ENCODE data around the gene MPZL1.

The MPZL1 gene

DNA sequence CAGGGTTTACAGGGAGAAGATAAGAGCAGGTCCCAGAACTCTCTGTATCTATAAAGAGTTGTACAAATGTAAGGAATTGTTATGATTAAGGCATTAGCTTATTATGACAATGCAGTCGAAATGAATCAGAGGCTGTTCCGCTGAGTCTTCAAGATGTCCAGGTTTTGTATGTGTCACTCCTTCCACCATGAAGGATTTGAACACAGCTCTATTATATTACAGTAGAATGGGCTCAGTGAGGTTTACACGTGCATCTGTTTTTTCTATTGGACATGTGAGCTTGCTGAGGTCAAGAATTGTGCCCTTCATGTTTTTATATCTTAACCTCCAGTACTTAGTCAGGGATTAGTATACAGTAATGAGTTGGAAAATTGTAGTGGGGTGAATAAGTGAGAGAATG is 86.3 kb downstream of the MPZL1 start:
- H3K4me3 ChIP-seq, result no peak overlapping the region
- TF ChIP-seq, protein P1, sequence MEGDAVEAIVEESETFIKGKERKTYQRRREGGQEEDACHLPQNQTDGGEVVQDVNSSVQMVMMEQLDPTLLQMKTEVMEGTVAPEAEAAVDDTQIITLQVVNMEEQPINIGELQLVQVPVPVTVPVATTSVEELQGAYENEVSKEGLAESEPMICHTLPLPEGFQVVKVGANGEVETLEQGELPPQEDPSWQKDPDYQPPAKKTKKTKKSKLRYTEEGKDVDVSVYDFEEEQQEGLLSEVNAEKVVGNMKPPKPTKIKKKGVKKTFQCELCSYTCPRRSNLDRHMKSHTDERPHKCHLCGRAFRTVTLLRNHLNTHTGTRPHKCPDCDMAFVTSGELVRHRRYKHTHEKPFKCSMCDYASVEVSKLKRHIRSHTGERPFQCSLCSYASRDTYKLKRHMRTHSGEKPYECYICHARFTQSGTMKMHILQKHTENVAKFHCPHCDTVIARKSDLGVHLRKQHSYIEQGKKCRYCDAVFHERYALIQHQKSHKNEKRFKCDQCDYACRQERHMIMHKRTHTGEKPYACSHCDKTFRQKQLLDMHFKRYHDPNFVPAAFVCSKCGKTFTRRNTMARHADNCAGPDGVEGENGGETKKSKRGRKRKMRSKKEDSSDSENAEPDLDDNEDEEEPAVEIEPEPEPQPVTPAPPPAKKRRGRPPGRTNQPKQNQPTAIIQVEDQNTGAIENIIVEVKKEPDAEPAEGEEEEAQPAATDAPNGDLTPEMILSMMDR (IDR thresholded peaks at IDR 0.05), result no peak
- H3K27ac ChIP-seq, result no peak overlapping the region
- DNase-seq (ENCODE audit: low spot score), result no peak

DNA sequence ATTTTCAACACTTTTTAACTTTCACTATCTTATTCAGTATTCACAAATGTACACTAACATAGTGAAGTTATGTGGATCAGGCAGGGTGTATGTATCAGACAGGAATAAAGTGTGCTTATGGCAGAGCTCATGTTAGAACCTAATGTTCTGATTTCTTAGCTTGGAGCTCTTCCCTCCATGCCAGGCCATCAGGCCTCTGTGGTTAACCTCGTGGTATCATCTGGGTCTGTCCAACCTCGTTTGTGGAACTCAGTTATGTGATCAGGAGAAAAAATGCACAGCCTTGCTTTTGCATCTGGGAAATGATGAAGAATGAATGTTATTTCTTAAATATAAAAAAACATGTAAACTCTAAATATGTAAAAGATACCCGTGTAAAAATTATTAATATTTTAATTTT is 86.9 kb downstream of the MPZL1 start:
- no peak for DNase-seq (ENCODE audit: low spot score)
- H3K27ac ChIP-seq, result no peak overlapping the region
- TF ChIP-seq, protein P1 (IDR thresholded peaks at IDR 0.05), result no peak
- H3K4me3 ChIP-seq, result no peak overlapping the region

DNA sequence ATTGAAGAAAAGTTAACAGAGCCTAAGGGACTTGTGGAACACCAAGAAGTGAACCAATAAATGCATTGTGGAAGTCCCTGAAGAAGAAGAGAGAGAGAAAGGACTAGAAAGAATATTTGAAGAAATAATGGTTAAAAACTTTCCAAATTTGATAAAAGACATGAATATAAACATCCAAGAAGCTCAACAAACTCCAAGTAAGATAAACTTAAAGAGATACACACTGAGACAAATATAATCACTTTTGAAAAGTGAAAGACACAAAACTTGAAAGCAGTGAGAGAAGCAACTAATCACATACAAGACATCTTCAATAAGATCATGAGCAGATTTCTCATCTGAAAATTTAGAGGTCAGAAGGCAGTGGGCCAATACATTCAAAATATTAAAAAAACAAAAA is 91.2 kb downstream of the MPZL1 start:
- DNase-seq (ENCODE audit: low spot score), result no peak
- no peak overlapping the region for H3K27ac ChIP-seq
- TF ChIP-seq, protein P1 (IDR thresholded peaks at IDR 0.05), result no peak
- H3K4me3 ChIP-seq, result no peak overlapping the region

DNA sequence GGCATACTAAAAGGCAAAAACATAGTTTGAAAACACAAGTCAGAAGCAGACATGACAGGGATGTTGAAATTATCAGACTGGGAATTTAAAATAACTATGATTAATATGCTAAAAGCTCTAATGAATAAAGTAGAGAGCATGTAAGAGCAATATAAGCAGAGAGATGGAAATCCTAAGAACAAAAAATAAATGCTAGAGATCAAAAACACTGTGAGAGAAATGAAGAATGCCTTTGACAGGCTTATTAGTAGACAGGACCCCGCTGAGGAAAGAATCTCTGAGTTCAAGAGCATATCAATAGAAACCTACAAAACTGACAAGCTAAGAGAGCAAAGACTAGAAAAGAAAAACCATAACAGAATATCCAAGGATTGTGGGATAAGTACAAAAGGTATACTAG is 93.9 kb downstream of the MPZL1 start:
- H3K27ac ChIP-seq, result no peak overlapping the region
- TF ChIP-seq, protein P1 (IDR thresholded peaks at IDR 0.05), result no peak
- no peak for DNase-seq (ENCODE audit: low spot score)
- H3K4me3 ChIP-seq, result no peak overlapping the region

DNA sequence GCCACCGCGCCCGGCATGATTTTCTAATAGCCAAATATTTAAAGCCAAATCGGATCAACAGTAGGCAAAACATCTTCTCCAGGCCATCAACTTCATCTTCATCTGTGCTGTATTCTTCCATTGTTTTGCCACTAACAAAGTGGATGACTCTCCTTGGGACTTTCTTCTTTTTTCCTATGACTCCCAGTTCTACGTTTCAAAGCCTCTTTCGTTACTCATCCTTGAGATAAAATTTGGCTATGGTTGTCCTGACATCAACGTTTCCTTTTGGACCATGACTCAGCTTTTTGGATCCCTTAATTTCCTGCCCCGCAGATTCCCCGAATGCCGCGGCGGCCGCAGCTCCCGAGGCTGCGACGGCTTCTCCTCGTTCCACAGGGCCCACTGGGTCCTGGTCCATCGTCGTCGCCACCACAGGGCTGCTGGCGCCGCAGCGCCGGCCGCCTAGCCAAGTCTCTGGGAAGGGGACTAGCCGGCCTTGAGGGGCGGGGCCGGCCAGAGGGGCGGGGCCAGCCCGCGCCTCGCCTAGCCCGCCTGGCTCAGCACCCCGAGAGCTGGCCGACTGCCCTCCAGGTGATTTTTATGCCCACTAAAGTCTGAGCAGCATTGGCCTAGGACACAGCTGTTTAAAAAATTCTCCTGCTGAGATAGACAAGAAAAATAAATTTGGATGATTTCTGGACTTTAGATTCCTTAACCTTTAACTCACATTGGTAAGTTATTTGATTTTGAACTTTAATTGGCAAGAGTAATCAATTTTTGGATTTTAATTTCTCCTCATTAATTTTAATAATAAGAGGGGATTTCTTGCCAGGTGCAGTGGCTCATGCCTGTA is 98.3 kb downstream of the MPZL1 start:
- peak overlapping the region; percentile 47 to 80 for H3K27ac ChIP-seq
- peak; percentile 91 for DNase-seq (ENCODE audit: low spot score)
- TF ChIP-seq, protein P1 (IDR thresholded peaks at IDR 0.05), result no peak
- H3K4me3 ChIP-seq, result peak overlapping the region; percentile 64

DNA sequence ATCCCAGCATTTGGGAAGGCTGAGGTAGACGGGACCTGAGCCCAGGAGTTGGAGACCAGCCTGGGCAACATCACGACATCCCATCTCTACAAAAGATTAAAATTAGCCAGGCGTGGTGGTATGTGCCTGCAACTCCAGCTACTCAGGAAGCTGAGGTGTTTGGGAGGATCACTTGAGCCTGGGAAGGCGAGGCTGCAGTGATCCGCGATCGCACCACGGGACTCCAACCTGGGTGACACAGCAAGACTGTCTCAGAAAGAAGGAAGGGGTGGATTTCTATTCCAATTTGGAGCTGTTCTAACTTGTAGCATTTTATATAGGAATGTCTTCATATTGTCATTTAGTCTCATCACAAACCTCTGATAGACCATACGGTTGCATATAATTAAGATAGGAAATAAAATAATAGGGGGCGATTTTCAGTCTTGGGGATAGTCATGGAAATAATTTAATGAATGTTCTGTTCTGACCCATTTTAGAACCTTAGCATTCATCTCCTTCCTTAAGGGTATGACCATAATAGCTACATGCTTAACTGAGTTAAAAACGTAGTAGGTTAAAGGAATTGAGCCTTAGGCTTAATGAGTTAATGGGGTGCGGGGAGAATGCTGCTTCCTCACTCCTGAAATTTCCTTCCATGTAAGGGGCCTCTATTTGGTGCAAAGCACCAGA is 99.0 kb downstream of the MPZL1 start:
- no peak for DNase-seq (ENCODE audit: low spot score)
- no peak overlapping the region for H3K4me3 ChIP-seq
- TF ChIP-seq, protein P1 (IDR thresholded peaks at IDR 0.05), result no peak
- peak overlapping the region; percentile 47 to 80 for H3K27ac ChIP-seq

DNA sequence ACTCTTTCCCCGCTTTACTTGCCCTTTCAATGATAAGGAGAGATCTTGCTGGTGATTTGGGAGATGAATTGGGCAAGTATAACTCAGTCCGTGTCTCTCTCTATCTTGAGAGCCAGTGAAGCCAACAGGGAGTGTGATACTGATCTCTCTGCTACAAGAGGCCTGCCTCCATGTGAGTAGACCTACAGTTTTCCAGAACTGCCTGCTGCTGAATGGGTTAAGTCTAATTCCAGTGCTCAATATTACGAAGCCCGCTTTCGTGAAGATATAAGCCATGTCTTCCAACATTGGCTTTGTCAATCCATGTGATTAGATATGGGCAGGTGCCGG is 99.5 kb downstream of the MPZL1 start:
- Histone ChIP-seq H3K27ac (no peak overlapping the region), H3K4me3 (no peak overlapping the region)
- DNase-seq (ENCODE audit: low spot score), result no peak
- TF ChIP-seq, protein P1 (IDR thresholded peaks at IDR 0.05), result no peak

Measured in coronary artery (tissue), 2 donors.